Breast epithelium (tissue), 4 donors: Measurements from ENCODE around the gene EIF6. TPM values are rescaled to one million over a fixed set of nuclear protein-coding genes. Genes with fewer than 3 reads are reported as not detected.
A peak's percentile ranks its signal among the peaks of the same experiment; 100 is the strongest.

ENCODE experiments used
- DNase-seq, 2 donors: peaks; one replicate each; pipeline ENCODE4 v3.0.0-alpha.2; 2019; ENCODE audit warnings: low spot score in 2 of 2
- H3K27ac ChIP-seq, 2 donors: fragments of 200-600 bp; sonication (generic) in 1 of 2; one replicate each; pipeline ENCODE4 v1.5.1; 2016 to 2019; ENCODE audit warnings: mild to moderate bottlenecking in 1 of 2
- H3K27me3 ChIP-seq, 2 donors: fragments of 200-600 bp; sonication (generic) in 1 of 2; one replicate each; pipeline versions ENCODE4 v1.5.1 to v1.6.0; 2017 to 2019; ENCODE audit warnings: control low read depth in 1 of 2, mild to moderate bottlenecking in 1 of 2
- H3K36me3 ChIP-seq: fragments of 200-600 bp; one replicate; pipeline ENCODE4 v1.5.1; 2019
- H3K4me1 ChIP-seq, 2 donors: fragments of 200-600 bp; sonication (generic); one replicate each; pipeline ENCODE4 v1.5.1; 2016 to 2019; ENCODE audit warnings: control low read depth in 1 of 2
- H3K4me3 ChIP-seq, 3 donors: fragments of 200-600 bp; sonication (generic); 1 replicate in 2 of 3; 2 replicates in 1 of 3; pipeline ENCODE4 v1.5.1; 2016 to 2019; ENCODE audit warnings: mild to moderate bottlenecking in 3 of 3, moderate library complexity in 2 of 3
- H3K9me3 ChIP-seq, 2 donors: fragments of 200-600 bp; sonication (generic) in 1 of 2; one replicate each; pipeline ENCODE4 v1.5.1; 2016 to 2019; ENCODE audit warnings: control low read depth in 1 of 2
- POLR2A ChIP-seq: fragments of 450-650 bp; IDR thresholded peaks from one replicate; pipeline ENCODE4 v1.6.1; 2016; ENCODE audit warnings: antibody characterized with exemption, mild to moderate bottlenecking, moderate library complexity
- POLR2AphosphoS5 ChIP-seq, 3 donors: sonication (generic); formaldehyde crosslinking; IDR thresholded peaks; one replicate each; pipeline ENCODE4 v1.6.1; 2017; ENCODE audit warnings: antibody characterized with exemption in 3 of 3
- intact Hi-C: fragments of 100-400 bp; cut with DNase I; formaldehyde crosslinking; loops from one replicate; pipeline ENCODE4 v1.15.1; 2023; ENCODE audit warnings: low total_unique reads
- total RNA-seq, 3 donors: library from RNA; depleted of rRNA; stranded (reverse); fragments of >200 nt; gene quantifications; one replicate each; pipeline ENCODE4 v1.1.0, GENCODE V29; 2016
- TF ChIP-seq, protein P1 (sequence below), 3 donors: fragments of 450-650 bp; IDR thresholded peaks; one replicate each; pipeline ENCODE4 v1.5.1; 2016 to 2017; ENCODE audit warnings: antibody characterized with exemption in 3 of 3, mild to moderate bottlenecking in 3 of 3, moderate library complexity in 3 of 3

The EIF6 gene
- total RNA-seq, 3 donors from 2014 or later = 81.9 to 98.6 (median 88.0) TPM

DNA sequence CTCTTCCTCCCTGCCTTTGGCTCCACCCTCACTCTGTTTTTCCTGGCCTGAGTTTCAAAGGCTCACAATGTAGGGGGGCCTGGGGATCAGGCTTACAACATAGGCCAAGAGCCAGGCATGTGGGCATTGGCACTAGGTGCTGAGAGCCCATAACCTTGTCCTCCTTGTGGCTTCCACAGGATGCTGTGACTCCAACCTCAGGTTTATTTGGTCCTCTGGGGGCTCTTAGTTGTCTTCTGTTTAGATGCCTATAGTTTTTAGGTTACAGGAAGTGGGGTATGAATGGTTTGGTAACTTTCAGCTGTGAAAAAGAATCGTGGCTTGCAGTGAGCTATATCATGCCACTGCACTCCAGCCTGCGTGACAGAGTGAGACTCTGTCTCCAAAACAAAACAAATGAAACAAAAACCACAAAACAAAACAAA is 32.5 kb downstream of the EIF6 start:
- intact Hi-C loops = no loop called here
- no peak overlapping the region for H3K4me3 ChIP-seq
- TF ChIP-seq, protein P1, sequence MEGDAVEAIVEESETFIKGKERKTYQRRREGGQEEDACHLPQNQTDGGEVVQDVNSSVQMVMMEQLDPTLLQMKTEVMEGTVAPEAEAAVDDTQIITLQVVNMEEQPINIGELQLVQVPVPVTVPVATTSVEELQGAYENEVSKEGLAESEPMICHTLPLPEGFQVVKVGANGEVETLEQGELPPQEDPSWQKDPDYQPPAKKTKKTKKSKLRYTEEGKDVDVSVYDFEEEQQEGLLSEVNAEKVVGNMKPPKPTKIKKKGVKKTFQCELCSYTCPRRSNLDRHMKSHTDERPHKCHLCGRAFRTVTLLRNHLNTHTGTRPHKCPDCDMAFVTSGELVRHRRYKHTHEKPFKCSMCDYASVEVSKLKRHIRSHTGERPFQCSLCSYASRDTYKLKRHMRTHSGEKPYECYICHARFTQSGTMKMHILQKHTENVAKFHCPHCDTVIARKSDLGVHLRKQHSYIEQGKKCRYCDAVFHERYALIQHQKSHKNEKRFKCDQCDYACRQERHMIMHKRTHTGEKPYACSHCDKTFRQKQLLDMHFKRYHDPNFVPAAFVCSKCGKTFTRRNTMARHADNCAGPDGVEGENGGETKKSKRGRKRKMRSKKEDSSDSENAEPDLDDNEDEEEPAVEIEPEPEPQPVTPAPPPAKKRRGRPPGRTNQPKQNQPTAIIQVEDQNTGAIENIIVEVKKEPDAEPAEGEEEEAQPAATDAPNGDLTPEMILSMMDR (IDR thresholded peaks at IDR 0.05) = no peak
- TF ChIP-seq POLR2A = no peak
- H3K36me3 ChIP-seq = no peaks in the 10 kb centered on the region
- no peaks in the 10 kb centered on the region for H3K27me3 ChIP-seq
- H3K4me1 ChIP-seq = no peaks in the 10 kb centered on the region
- no peaks in the 10 kb centered on the region for H3K9me3 ChIP-seq
- no peak overlapping the region for H3K27ac ChIP-seq
- no peak for DNase-seq

GRCh38 chr20:35251613-35251940 is 33.0 kb downstream of the EIF6 start:
- Histone ChIP-seq H3K27me3 (no peaks in the 10 kb centered on the region), H3K36me3 (no peaks in the 10 kb centered on the region), H3K27ac (no peak overlapping the region), H3K4me3 (no peak overlapping the region), H3K4me1 (no peaks in the 10 kb centered on the region), H3K9me3 (no peaks in the 10 kb centered on the region)
- no peak for TF ChIP-seq POLR2A
- TF ChIP-seq POLR2AphosphoS5 (IDR thresholded peaks at IDR 0.05) = no peak
- TF ChIP-seq, protein P1 (IDR thresholded peaks at IDR 0.05) = no peak
- intact Hi-C loops = no loop called here
- no peak for DNase-seq

GRCh38 chr20:35248641-35249475 is 35.7 kb downstream of the EIF6 start:
- intact Hi-C loops = no loop called here
- H3K36me3 ChIP-seq = no peaks in the 10 kb centered on the region
- H3K4me1 ChIP-seq = no peaks in the 10 kb centered on the region
- TF ChIP-seq, protein P1 (IDR thresholded peaks at IDR 0.05) = no peak
- TF ChIP-seq POLR2AphosphoS5 (IDR thresholded peaks at IDR 0.05) (no peak), POLR2A (no peak)
- no peaks in the 10 kb centered on the region for H3K9me3 ChIP-seq
- no peak overlapping the region for H3K4me3 ChIP-seq
- H3K27me3 ChIP-seq = no peaks in the 10 kb centered on the region
- H3K27ac ChIP-seq = peak overlapping the region in 1 of 2 donors; percentile 11
- peak in 1 of 2 donors; percentile 54 for DNase-seq

DNA sequence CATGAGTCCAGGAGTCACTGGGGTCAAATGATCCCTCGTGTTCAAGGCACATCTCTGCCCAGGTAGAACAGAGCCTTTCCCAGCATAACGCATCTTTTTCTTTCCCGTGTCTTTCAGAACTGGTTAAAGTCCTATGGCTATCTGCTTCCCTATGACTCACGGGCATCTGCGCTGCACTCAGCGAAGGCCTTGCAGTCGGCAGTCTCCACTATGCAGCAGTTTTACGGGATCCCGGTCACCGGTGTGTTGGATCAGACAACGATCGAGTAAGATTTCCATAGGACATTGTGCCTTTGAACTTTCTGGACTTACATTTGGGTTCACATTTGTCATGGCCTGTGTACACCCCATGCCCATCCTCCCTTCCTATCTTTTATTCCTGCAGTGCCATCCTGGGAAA is 37.8 kb downstream of the EIF6 start:
- intact Hi-C loops = no loop called here
- H3K27ac ChIP-seq = no peak overlapping the region

GRCh38 chr20:35243986-35244385 is 40.6 kb downstream of the EIF6 start:
- Histone ChIP-seq H3K9me3 (no peaks in the 10 kb centered on the region), H3K4me1 (no peaks in the 10 kb centered on the region), H3K36me3 (no peaks in the 10 kb centered on the region), H3K4me3 (no peak overlapping the region), H3K27ac (no peak overlapping the region), H3K27me3 (no peaks in the 10 kb centered on the region)
- intact Hi-C loops = no loop called here
- no peak for DNase-seq
- TF ChIP-seq POLR2AphosphoS5 (IDR thresholded peaks at IDR 0.05) = no peak
- TF ChIP-seq POLR2A = no peak
- TF ChIP-seq, protein P1 (IDR thresholded peaks at IDR 0.05) = no peak

More for the DNA sequence above, 37.8 kb downstream of the EIF6 start:
- H3K4me3 ChIP-seq = no peak overlapping the region
- H3K27me3 ChIP-seq = no peaks in the 10 kb centered on the region
- no peaks in the 10 kb centered on the region for H3K36me3 ChIP-seq
- no peak for DNase-seq
- no peaks in the 10 kb centered on the region for H3K4me1 ChIP-seq
- TF ChIP-seq POLR2A (no peak), POLR2AphosphoS5 (IDR thresholded peaks at IDR 0.05) (no peak)
- TF ChIP-seq, protein P1 (IDR thresholded peaks at IDR 0.05) = no peak
- H3K9me3 ChIP-seq = no peaks in the 10 kb centered on the region
